Activated naive CD8-positive, alpha-beta T cell treated with anti-CD3 and anti-CD28 coated beads, Interleukin-2, amount 10 ng/mL, durations not matched to agents 7 days and 5 days (primary cell): ENCODE measurements around the gene TMEM243. TPM values are rescaled to one million over a fixed set of nuclear protein-coding genes. Genes with fewer than 3 reads are reported as not detected.
"Not testable (repeated sequence)": the region's sequence is repeated elsewhere in the genome, so short reads cannot be mapped to it uniquely, and the experiment has no call there.

Experiments used
- ATAC-seq: fragments of 150-1000 bp; cut with Tn5 transposase; one replicate; pipeline ENCODE4 v1.10.0; 2021; ENCODE audit warnings: low read depth, moderate library complexity
- POLR2A ChIA-PET: fragments of 350-600 bp; sonication (Branson Sonifier 250); formaldehyde crosslinking; loops from one replicate; lab custom pipeline; 2021; ENCODE audit warnings: antibody characterized with exemption; lab: Charles Lee
- DNase-seq: peaks from one replicate; pipeline ENCODE4 v3.0.0; 2021
- H3K27ac Mint-ChIP-seq: one replicate; pipeline ENCODE4 v1.8.0; 2022; ENCODE audit warnings: mild to moderate bottlenecking, mixed read lengths
- H3K27me3 Mint-ChIP-seq: one replicate; pipeline ENCODE4 v1.8.0; 2022; ENCODE audit warnings: mild to moderate bottlenecking, moderate library complexity, mixed read lengths
- H3K36me3 Mint-ChIP-seq: one replicate; pipeline ENCODE4 v1.8.0; 2021; ENCODE audit warnings: mild to moderate bottlenecking, mixed read lengths
- H3K4me1 Mint-ChIP-seq: one replicate; pipeline ENCODE4 v1.8.0; 2021; ENCODE audit warnings: mixed read lengths
- H3K4me3 Mint-ChIP-seq: one replicate; pipeline ENCODE4 v1.8.0; 2022; ENCODE audit warnings: mild to moderate bottlenecking, moderate library complexity, mixed read lengths
- H3K9me3 Mint-ChIP-seq: one replicate; pipeline ENCODE4 v1.8.0; 2021; ENCODE audit warnings: mixed read lengths
- total RNA-seq, 2 experiments: library from RNA; stranded (reverse); gene quantifications; one replicate each; pipeline ENCODE4 v1.2.3, GENCODE V29; 2021

The TMEM243 gene
- total RNA-seq, 2 experiments from 2014 or later, result 56.1 to 59.5 TPM

DNA sequence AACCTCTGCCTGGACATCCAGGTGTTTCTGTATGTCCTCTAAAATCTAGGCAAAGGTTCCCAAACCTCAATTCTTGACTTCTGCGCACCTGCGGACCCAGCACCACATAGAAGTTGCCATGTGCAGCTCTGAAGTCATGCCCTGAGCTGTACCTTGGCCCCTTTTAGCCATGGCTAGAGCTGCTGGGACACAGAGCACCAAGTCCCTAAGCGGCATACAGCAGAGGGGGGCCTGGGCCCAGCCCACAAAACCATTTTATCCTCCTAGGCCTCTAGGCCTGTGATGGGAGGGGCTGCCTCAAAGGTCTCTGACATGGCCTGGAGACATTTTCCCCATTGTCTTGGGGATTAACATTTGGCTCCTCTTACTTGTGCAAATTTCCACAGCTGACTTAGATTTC, 14.6 kb downstream of the TMEM243 start:
- no peak for DNase-seq
- POLR2A ChIA-PET, result interaction anchor here (1.2 to 2.0 kb wide), 2 partner anchors 12 to 16 kb away, joined by 5 to 8 read pairs; partner anchors contain the start of gene TMEM243
- Mint-ChIP-seq H3K9me3 (peaks cover 33% of the 10 kb centered on the region), H3K4me1 (peaks cover 21% of the 10 kb centered on the region), H3K27ac (no peak overlapping the region), H3K27me3 (no peaks in the 10 kb centered on the region), H3K36me3 (peaks cover 86% of the 10 kb centered on the region), H3K4me3 (no peak overlapping the region)
- no peak for ATAC-seq

DNA sequence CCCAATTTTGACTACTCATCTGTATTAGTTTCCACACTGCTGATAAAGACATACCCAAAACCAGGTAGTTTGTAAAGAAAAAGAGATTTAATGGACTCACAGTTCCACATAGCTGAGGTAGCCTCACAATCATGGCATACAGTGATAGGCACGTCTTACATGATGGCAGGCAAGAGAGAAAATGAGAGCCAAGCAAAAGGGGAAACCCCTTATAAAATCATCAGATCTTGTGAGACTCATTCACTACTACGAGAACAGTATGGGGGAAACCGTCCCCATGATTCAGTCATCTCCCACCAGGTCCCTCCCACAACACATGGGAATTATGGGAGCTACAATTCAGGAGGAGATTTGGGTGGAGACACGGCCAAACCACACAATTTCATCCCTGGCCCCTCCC, 15.6 kb downstream of the TMEM243 start:
- H3K9me3 Mint-ChIP-seq, result peaks cover 30% of the 10 kb centered on the region
- H3K4me1 Mint-ChIP-seq, result peaks cover 19% of the 10 kb centered on the region
- not testable (repeated sequence) for ATAC-seq, H3K4me3 Mint-ChIP-seq, DNase-seq, H3K27me3 Mint-ChIP-seq, H3K27ac Mint-ChIP-seq
- peaks cover 87% of the 10 kb centered on the region for H3K36me3 Mint-ChIP-seq
- POLR2A ChIA-PET, result interaction anchor here (2.0 kb wide), 1 partner anchor 13 kb away, joined by 8 read pairs; no protein-coding TSS in a partner anchor

DNA sequence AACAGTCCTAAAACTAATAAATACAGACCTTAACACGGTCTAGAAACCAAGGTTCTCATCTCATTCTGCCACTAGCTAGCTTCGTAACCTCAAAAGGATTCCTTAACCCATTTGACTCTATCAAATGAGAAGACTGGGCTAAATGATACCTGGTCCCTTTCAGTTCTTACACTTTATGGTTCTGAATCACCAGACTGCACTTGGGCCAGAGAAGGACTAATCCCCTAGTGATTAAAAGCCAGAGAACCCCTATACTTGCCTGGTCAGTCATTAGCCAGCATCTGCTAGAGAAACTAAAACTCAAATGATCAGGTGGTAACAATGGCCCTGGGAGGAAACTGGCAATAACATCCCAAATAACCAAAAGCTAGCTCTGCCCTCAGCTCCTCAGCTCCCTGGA, 16.8 kb downstream of the TMEM243 start:
- Mint-ChIP-seq H3K9me3 (peaks cover 28% of the 10 kb centered on the region), H3K27me3 (no peaks in the 10 kb centered on the region), H3K4me1 (peaks cover 14% of the 10 kb centered on the region), H3K27ac (no peak overlapping the region), H3K4me3 (no peak overlapping the region), H3K36me3 (peaks cover 86% of the 10 kb centered on the region)
- DNase-seq (no peak), ATAC-seq (no peak)
- POLR2A ChIA-PET, result interaction anchor here (0.7 to 1.0 kb wide), 2 partner anchors 9 to 10 kb away, joined by 3 to 5 read pairs; no protein-coding TSS in a partner anchor

DNA sequence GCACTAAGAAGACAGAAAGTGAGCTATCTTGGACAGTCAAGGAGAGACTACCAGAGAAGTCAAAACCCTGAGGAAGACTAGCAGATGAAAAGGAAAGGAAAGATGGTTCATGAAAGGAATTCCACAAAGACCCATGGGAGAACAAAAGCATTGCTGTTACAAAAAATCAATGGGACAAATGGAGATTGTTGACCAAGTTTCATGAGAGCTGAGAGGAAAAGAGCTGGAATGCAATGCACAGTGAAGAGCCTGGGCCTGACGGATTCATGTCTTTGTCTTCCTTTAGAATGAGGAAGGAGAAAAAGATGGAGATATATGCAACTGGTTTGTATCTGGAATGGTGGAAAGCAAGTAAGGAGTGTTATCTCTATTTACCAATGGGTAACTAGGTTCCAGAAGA, 17.3 kb downstream of the TMEM243 start:
- ATAC-seq (no peak), DNase-seq (no peak)
- H3K9me3 Mint-ChIP-seq, result peaks cover 28% of the 10 kb centered on the region
- no peaks in the 10 kb centered on the region for H3K27me3 Mint-ChIP-seq
- H3K4me1 Mint-ChIP-seq, result peaks cover 16% of the 10 kb centered on the region
- peak overlapping the region; percentile 3 for H3K27ac Mint-ChIP-seq
- no peak overlapping the region for H3K4me3 Mint-ChIP-seq
- POLR2A ChIA-PET, result interaction anchor here (0.6 to 1.0 kb wide), 2 partner anchors 17 to 18 kb away, joined by 3 read pairs; partner anchors contain the start of gene TMEM243
- H3K36me3 Mint-ChIP-seq, result peaks cover 85% of the 10 kb centered on the region

DNA sequence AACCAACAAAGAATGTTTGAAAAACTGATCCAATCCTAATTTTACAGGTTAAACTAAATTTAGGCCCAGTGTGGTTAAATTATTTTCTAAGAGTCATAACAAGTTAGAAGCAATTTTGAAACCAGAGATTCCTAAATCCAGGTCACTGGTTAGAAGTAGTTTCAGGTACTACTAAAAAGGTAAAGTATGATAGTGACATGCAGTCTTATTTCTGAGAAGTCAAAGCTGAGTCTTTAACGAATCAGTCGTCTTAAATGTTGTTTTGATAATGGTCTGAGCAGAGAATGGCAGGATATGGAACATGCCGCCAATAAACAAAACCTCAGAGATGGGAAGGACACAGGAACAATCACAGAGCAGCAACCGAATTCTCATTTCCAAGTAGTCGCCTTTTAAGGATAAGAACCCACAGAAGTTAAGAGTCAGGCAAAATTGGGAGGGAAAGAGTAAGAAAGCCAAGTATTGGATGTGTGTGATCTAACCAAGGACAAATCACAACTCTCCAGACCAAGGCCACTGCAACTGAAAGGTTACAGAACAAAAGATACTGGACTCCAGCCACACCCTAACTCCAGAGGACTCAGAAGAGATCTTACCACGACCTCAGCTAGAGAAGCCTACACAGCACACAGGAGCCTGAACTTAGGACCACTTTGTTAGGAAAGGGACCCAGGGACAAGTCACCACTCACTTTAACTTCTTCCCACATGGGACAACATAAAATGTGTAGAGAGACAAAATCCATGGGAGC, 19.7 kb downstream of the TMEM243 start:
- H3K36me3 Mint-ChIP-seq, result peaks cover 74% of the 10 kb centered on the region
- POLR2A ChIA-PET, result interaction anchor here (1.6 to 2.5 kb wide), 2 partner anchors 17 to 20 kb away, joined by 5 to 10 read pairs; partner anchors contain the start of gene TMEM243
- H3K4me3 Mint-ChIP-seq, result no peak overlapping the region
- no peak for DNase-seq
- peaks cover 21% of the 10 kb centered on the region for H3K4me1 Mint-ChIP-seq
- H3K9me3 Mint-ChIP-seq, result peaks cover 15% of the 10 kb centered on the region
- peak overlapping the region; percentile 3 for H3K27ac Mint-ChIP-seq
- ATAC-seq, result no peak
- H3K27me3 Mint-ChIP-seq, result no peaks in the 10 kb centered on the region

DNA sequence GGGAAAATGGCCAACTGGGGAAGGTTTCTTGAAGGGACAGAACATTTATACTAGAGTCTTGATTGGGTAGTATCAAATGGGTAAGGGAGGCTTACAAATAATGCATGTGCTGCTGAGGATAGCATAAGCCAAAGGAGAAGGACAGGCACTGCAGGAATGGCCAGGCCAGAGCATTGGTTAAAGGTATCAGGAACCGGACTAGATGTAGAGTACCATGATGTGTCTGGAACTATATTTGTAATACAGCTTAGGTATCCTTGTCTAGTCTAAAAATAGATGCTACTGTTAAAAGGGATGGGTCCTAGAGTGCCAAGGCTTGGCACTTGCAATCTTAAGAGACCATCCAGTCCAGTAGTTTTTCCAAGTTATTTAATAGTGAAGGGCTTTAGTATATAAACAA, 20.3 kb downstream of the TMEM243 start:
- peaks cover 69% of the 10 kb centered on the region for H3K36me3 Mint-ChIP-seq
- no peak overlapping the region for H3K4me3 Mint-ChIP-seq
- peaks cover 13% of the 10 kb centered on the region for H3K9me3 Mint-ChIP-seq
- POLR2A ChIA-PET, result interaction anchor here (1.0 to 2.5 kb wide), 3 partner anchors 18 to 25 kb away, joined by 3 to 10 read pairs (median 5); partner anchors contain the start of gene TMEM243
- H3K27ac Mint-ChIP-seq, result peak overlapping the region; percentile 14
- no peaks in the 10 kb centered on the region for H3K27me3 Mint-ChIP-seq
- no peak for DNase-seq
- ATAC-seq, result no peak
- H3K4me1 Mint-ChIP-seq, result peaks cover 21% of the 10 kb centered on the region

DNA sequence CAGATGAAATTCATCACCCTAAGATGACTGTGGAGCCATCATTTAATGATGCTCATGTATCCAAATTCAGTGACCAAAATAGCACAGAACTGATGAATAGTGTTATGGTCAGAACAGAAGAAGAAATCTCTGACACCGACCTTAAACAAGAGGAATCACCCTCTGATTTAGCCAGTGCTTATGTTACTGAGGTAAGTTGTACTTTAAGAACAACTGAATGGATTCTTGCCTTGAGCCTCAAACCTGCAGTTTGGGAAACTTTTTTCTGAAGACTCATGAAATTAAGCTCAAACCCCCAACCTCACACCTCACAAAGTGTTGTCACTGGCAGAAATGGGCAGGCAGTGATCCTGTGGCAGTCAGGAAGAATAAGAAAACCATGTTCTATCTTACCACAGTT, 25.6 kb downstream of the TMEM243 start:
- POLR2A ChIA-PET, result interaction anchor here (1.2 kb wide), 1 partner anchor 11 kb away, joined by 3 read pairs; no protein-coding TSS in a partner anchor
- Mint-ChIP-seq H3K27me3 (no peaks in the 10 kb centered on the region), H3K4me3 (no peak overlapping the region), H3K9me3 (no peaks in the 10 kb centered on the region), H3K27ac (no peak overlapping the region), H3K36me3 (peaks cover 44% of the 10 kb centered on the region), H3K4me1 (peaks cover 16% of the 10 kb centered on the region)
- no peak for ATAC-seq
- no peak for DNase-seq

DNA sequence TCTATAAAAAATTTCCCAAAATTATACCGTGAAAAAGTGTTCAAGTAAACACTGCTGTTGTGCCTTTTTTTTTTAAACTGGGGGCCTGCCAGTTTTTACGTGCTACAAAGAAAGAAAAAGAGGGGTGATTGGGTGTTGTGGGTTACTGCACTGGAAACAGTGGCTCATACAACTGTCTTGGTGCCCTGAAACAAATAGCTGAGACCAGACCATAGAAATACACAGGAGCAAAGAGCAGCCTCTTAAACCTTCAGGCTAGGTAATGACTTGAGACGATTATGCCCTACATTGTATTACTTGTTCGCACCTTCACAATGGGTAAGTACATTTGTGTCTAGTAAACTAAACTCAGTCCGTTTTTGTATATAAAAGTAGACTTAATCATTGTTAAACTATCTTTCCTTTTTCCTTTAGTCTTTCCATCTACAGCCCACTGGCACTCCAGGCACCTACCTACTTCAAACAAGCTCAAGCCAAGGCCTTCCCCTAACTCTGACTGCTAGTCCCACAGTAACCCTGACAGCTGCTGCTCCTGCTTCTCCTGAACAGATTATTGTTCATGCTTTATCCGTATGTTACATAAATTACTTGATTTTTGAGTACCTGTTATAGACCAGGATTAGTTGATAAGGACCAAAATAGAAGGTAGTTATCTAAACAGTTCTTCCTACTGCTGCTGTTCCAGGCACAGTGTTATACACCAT, 26.6 kb downstream of the TMEM243 start:
- H3K4me1 Mint-ChIP-seq, result peaks cover 19% of the 10 kb centered on the region
- DNase-seq (no peak), ATAC-seq (no peak)
- H3K9me3 Mint-ChIP-seq, result no peaks in the 10 kb centered on the region
- H3K27me3 Mint-ChIP-seq, result no peaks in the 10 kb centered on the region
- H3K36me3 Mint-ChIP-seq, result peaks cover 42% of the 10 kb centered on the region
- H3K27ac Mint-ChIP-seq, result no peak overlapping the region
- POLR2A ChIA-PET, result interaction anchor here (0.7 kb wide), 1 partner anchor 10 kb away, joined by 5 read pairs; no protein-coding TSS in a partner anchor
- H3K4me3 Mint-ChIP-seq, result no peak overlapping the region

DNA sequence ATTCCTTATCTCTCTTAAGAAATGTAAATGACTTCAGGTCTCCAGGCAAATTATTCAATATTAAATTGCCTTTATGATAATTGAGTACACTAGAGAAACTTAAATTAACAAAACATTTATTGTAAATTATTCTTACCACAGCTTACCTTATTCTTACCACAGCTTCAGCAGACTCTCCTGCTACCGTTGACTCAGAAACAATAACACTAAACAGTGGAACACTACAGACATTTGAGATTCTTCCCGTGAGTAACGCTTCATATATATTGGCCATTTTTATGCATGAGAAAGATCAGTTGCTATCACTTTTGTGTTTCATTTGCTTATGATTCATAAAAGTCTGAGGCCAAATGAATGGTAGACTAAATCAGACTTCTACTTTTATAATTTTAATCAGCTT, 28.7 kb downstream of the TMEM243 start:
- Mint-ChIP-seq H3K9me3 (no peaks in the 10 kb centered on the region), H3K4me1 (peaks cover 14% of the 10 kb centered on the region), H3K4me3 (no peak overlapping the region), H3K36me3 (peaks cover 37% of the 10 kb centered on the region), H3K27ac (no peak overlapping the region), H3K27me3 (no peaks in the 10 kb centered on the region)
- ATAC-seq (no peak), DNase-seq (no peak)
- POLR2A ChIA-PET, result interaction anchor here (1.0 kb wide), 1 partner anchor 39 kb away, joined by 4 read pairs; the partner anchor contains the start of gene DMTF1

DNA sequence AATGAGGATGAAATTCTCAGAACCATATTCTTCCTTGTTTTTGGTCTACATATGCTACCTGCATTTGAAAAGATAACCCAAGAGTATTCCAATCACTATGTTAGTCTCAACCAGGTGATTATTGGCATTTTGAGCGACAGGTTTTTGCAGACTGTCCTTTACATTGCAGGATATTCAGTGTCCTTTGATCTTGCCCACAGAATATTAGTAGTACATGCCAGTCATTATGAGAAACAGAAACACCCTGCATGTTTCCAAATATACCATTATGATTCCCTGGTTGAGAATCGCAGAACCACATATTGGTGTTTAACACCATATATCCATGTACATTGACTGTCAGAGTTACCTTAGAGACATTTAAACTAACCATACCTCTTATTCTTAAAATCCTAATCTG, 30.6 kb downstream of the TMEM243 start:
- Mint-ChIP-seq H3K27ac (no peak overlapping the region), H3K4me3 (no peak overlapping the region), H3K9me3 (no peaks in the 10 kb centered on the region), H3K4me1 (peaks cover 15% of the 10 kb centered on the region), H3K27me3 (no peaks in the 10 kb centered on the region), H3K36me3 (peaks cover 50% of the 10 kb centered on the region)
- ATAC-seq, result no peak
- no peak for DNase-seq
- POLR2A ChIA-PET, result no interaction called here

DNA sequence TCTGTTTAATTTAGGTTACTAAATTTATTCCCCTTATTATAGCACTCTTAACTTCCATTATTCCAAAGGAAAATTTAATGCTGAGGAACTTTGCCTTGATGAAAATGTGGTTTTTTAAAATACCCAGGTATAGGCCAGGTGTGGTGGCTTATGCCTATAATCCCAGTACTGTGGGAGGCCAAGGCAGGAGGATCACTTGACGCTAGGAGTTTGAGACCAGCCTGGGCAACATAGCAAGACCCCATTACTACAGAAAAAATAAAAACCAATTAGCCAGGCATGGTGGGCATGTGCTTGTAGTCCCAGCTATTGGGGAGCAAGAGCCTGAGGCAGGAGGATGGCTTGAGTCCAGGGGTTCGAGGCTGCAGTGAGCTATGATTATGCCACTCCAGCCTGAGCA, 32.4 kb downstream of the TMEM243 start:
- Mint-ChIP-seq H3K36me3 (peaks cover 58% of the 10 kb centered on the region), H3K4me3 (no peak overlapping the region), H3K9me3 (no peaks in the 10 kb centered on the region), H3K4me1 (peaks cover 19% of the 10 kb centered on the region), H3K27ac (no peak overlapping the region), H3K27me3 (no peaks in the 10 kb centered on the region)
- DNase-seq (no peak), ATAC-seq (no peak)
- POLR2A ChIA-PET, result no interaction called here

DNA sequence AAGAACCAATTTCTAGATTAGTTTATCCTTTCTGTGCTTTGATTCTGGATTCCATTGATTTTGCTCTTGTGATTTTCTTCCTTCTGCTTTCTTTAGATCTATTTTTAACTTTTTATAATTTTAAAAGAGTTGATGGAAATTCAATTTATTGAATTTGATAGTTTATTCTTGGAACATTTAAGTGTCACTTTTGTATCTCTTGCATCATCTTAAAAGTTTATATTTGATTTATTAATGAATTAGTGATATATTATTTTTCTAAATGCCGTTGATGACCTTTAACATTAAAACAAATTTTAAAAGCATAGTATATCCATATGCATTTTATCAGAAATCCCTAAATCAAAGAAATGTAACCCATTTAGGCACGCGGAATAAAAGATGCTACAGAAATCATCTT, 40.4 kb downstream of the TMEM243 start:
- POLR2A ChIA-PET, result no interaction called here
- DNase-seq (no peak), ATAC-seq (no peak)
- H3K36me3 Mint-ChIP-seq, result peaks cover 55% of the 10 kb centered on the region
- H3K9me3 Mint-ChIP-seq, result no peaks in the 10 kb centered on the region
- H3K27ac Mint-ChIP-seq, result no peak overlapping the region
- H3K4me1 Mint-ChIP-seq, result peaks cover 17% of the 10 kb centered on the region
- H3K27me3 Mint-ChIP-seq, result no peaks in the 10 kb centered on the region
- no peak overlapping the region for H3K4me3 Mint-ChIP-seq

DNA sequence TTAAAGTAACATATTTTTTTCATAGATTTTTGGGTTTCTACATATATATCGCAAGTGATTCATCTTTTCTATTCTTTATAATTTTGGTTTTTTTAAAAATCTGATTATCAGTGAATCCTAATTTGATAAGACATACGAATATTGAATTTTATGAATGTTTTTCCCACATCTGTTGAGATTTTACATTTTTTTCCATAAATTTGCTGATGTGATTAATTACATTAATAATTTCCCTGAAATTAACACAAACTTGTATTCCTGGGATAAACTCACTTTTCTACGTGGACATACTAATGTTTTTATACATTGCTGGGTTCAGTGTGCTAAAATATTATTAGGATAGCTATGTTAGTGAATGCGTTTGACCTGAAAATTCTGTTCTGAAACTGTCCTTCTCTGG, 41.2 kb downstream of the TMEM243 start:
- ATAC-seq, result no peak
- Mint-ChIP-seq H3K9me3 (no peaks in the 10 kb centered on the region), H3K36me3 (peaks cover 53% of the 10 kb centered on the region), H3K27ac (no peak overlapping the region), H3K4me3 (no peak overlapping the region), H3K4me1 (peaks cover 12% of the 10 kb centered on the region), H3K27me3 (no peaks in the 10 kb centered on the region)
- DNase-seq, result no peak
- POLR2A ChIA-PET, result no interaction called here
